ENCODE measurements around the gene LCP2. TPM values are rescaled to one million over a fixed set of nuclear protein-coding genes. Genes with fewer than 3 reads are reported as not detected.

LCP2 gene
- polyA plus RNA-seq, 1 experiment = not detected

- ChIA-PET CTCF (interaction anchor here (0.6 to 3.2 kb wide), 2 partner anchors 12 to 382 kb away, joined by 3 to 10 read pairs; no protein-coding TSS in a partner anchor), POLR2A (no interaction called here)
- TF ChIP-seq CTCF (IDR thresholded peaks at IDR 0.05; ENCODE audit: insufficient read depth, low read depth, low read length) = no peak
- Histone ChIP-seq H3K36me3 (ENCODE audit: control insufficient read depth, insufficient read depth, low read length) (no peaks in the 10 kb centered on the region), H3K4me3 (ENCODE audit: low read depth, low read length) (no peak overlapping the region), H3K27me3 (ENCODE audit: control insufficient read depth, insufficient read depth, low read length) (no peaks in the 10 kb centered on the region; the same call in 1 of the 2 replicates)
- no peak for DNase-seq (ENCODE audit: low read depth)
Observed at GRCh38 chr5:170280011-170280493, 17.5 kb downstream of the LCP2 start.

- no peak for TF ChIP-seq CTCF (IDR thresholded peaks at IDR 0.05; ENCODE audit: insufficient read depth, low read depth, low read length)
- H3K27me3 ChIP-seq (ENCODE audit: control insufficient read depth, insufficient read depth, low read length) = no peaks in the 10 kb centered on the region; the same call in 1 of the 2 replicates
- ChIA-PET POLR2A (no interaction called here), CTCF (interaction anchor here (0.6 to 3.2 kb wide), 2 partner anchors 12 to 382 kb away, joined by 3 to 10 read pairs; no protein-coding TSS in a partner anchor)
- DNase-seq (ENCODE audit: low read depth) = no peak
- no peak overlapping the region for H3K4me3 ChIP-seq (ENCODE audit: low read depth, low read length)
- H3K36me3 ChIP-seq (ENCODE audit: control insufficient read depth, insufficient read depth, low read length) = no peaks in the 10 kb centered on the region
Observed at GRCh38 chr5:170279459-170279817, 18.1 kb downstream of the LCP2 start.

DNA sequence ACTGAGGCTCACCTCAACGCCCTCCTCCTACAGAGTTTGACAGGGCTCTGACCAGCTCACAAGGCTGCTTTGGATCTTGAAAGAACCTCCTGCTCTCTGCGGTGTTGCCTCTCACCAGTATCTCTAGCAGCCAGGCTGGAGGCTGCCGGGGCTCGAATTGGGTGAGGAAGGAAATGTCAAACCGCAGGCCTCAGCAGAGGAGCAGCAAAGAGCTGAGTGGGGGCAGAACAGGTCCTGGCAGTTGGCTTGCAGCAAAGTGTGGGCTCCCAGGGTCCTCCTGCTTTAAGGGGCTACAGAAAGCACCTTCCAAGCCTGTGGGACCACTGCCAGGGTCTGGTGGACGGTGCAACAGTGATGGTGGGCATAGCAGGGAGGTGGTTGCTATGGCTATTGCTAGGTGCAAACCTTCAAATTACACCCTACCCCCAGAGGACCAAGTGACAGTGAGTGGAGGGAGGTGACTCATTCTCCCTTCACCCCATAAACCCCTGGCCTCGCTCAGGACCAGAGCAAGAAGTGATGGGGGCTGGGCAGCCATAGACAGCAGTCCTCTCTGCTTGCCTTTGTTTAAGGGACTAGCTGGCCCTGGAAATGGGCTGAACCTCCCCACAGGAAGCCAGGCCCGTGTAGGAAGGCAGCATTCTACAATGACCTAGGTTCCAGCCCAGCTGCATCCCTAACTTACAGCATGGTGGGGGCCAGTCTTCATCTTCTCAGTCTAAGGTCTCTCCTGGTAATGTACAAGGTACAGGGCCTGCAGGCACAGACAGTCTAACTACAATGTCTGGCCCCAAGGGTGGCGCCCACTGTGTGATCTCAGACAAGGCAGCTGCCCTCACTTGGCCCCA lies 18.7 kb downstream of the LCP2 start:
- POLR2A ChIA-PET = no interaction called here

DNA sequence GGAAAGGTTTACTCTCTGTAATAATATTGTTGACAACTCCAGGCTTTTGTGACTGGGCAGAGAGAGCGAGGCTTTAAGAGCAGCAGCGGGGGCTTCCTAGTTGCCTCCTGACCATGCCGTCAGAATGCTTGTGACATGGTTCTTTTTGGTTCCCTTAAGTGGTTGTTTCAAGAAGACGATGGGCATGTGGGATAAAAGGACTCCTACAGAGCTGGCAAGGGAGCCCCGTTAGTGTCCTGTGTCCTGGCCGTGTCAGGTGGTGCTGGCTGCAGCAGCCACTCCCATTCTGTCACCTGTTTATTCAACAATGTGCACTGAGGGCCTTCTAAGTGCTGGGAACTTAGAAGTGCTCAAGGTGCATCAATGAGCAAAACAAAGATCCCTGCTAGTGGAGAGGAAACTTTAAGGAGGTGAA lies 19.7 kb downstream of the LCP2 start:
- no peaks in the 10 kb centered on the region; the same call in 1 of the 2 replicates for H3K27me3 ChIP-seq (ENCODE audit: control insufficient read depth, insufficient read depth, low read length)
- no peak overlapping the region for H3K4me3 ChIP-seq (ENCODE audit: low read depth, low read length)
- no peak for DNase-seq (ENCODE audit: low read depth)
- CTCF ChIA-PET = interaction anchor here (1.2 to 3.2 kb wide), 2 partner anchors 10 kb away, joined by 3 to 10 read pairs; no protein-coding TSS in a partner anchor
- POLR2A ChIA-PET = no interaction called here
- TF ChIP-seq CTCF (IDR thresholded peaks at IDR 0.05; ENCODE audit: insufficient read depth, low read depth, low read length) = no peak
- H3K36me3 ChIP-seq (ENCODE audit: control insufficient read depth, insufficient read depth, low read length) = no peaks in the 10 kb centered on the region

More for the DNA sequence above, 18.7 kb downstream of the LCP2 start:
- no peaks in the 10 kb centered on the region for H3K36me3 ChIP-seq (ENCODE audit: control insufficient read depth, insufficient read depth, low read length)
- DNase-seq (ENCODE audit: low read depth) = no peak
- no peaks in the 10 kb centered on the region; the same call in 1 of the 2 replicates for H3K27me3 ChIP-seq (ENCODE audit: control insufficient read depth, insufficient read depth, low read length)
- H3K4me3 ChIP-seq (ENCODE audit: low read depth, low read length) = no peak overlapping the region
- no peak for TF ChIP-seq CTCF (IDR thresholded peaks at IDR 0.05; ENCODE audit: insufficient read depth, low read depth, low read length)
- CTCF ChIA-PET = interaction anchor here (1.2 to 3.2 kb wide), 2 partner anchors 9 to 11 kb away, joined by 3 to 10 read pairs; no protein-coding TSS in a partner anchor

DNA sequence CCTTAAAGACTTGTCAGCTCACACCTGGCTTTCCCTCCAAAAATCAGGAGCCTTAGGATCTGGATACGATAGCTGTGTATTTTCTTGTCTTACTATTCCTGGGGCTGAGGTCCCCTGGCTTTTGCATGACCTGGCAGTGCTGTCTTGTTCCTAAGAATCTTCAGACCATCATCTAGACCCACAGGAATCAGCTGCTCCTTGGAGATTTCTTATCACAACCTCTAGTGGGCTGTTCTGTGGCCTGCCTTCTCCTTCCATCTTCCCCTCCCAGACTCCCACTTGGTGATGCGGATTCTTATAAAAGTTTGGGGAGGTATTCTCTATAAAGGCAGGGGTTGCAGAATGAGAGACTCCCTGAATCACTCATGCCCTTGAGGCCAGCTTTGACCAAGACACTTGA lies 21.4 kb downstream of the LCP2 start:
- H3K4me3 ChIP-seq (ENCODE audit: low read depth, low read length) = no peak overlapping the region
- ChIA-PET POLR2A (no interaction called here), CTCF (interaction anchor here (1.4 kb wide), 1 partner anchor 9 kb away, joined by 9 read pairs; no protein-coding TSS in a partner anchor)
- no peaks in the 10 kb centered on the region for H3K36me3 ChIP-seq (ENCODE audit: control insufficient read depth, insufficient read depth, low read length)
- DNase-seq (ENCODE audit: low read depth) = no peak
- H3K27me3 ChIP-seq (ENCODE audit: control insufficient read depth, insufficient read depth, low read length) = no peaks in the 10 kb centered on the region; the same call in 1 of the 2 replicates
- no peak for TF ChIP-seq CTCF (IDR thresholded peaks at IDR 0.05; ENCODE audit: insufficient read depth, low read depth, low read length)

Measured in BJ (cell line).